ENCODE measurements around the gene NEFH.

- TF ChIP-seq, protein P1, sequence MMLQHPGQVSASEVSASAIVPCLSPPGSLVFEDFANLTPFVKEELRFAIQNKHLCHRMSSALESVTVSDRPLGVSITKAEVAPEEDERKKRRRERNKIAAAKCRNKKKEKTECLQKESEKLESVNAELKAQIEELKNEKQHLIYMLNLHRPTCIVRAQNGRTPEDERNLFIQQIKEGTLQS (IDR thresholded peaks at IDR 0.05), result no peak
- TF ChIP-seq POLR2A (IDR thresholded peaks at IDR 0.05; ENCODE audit: borderline replicate concordance, extremely low read depth, insufficient read depth, insufficient read length) (no peak), EGR1 (IDR thresholded peaks at IDR 0.05; ENCODE audit: low read depth) (no peak), CEBPB (IDR thresholded peaks at IDR 0.05; ENCODE audit: low read depth) (no peak), ZFX (IDR thresholded peaks at IDR 0.05) (no peak), YY1 (IDR thresholded peaks at IDR 0.05; ENCODE audit: extremely low read depth, insufficient replicate concordance, low read depth, low read length) (no peak), JUND (IDR thresholded peaks at IDR 0.05) (no peak), ZBTB33 (IDR thresholded peaks at IDR 0.05; ENCODE audit: extremely low read depth, insufficient replicate concordance, low read length) (no peak), TCF7L2 (IDR thresholded peaks at IDR 0.05; ENCODE audit: borderline replicate concordance, extremely low read depth, insufficient read depth, insufficient read length) (no peak), POLR2AphosphoS5 (IDR thresholded peaks at IDR 0.05; ENCODE audit: low read depth, low read length) (no peak), RAD21 (IDR thresholded peaks at IDR 0.05; ENCODE audit: low read depth) (no peak), SIN3A (IDR thresholded peaks at IDR 0.05; ENCODE audit: low read depth) (no peak)
- TF ChIP-seq, protein P2, sequence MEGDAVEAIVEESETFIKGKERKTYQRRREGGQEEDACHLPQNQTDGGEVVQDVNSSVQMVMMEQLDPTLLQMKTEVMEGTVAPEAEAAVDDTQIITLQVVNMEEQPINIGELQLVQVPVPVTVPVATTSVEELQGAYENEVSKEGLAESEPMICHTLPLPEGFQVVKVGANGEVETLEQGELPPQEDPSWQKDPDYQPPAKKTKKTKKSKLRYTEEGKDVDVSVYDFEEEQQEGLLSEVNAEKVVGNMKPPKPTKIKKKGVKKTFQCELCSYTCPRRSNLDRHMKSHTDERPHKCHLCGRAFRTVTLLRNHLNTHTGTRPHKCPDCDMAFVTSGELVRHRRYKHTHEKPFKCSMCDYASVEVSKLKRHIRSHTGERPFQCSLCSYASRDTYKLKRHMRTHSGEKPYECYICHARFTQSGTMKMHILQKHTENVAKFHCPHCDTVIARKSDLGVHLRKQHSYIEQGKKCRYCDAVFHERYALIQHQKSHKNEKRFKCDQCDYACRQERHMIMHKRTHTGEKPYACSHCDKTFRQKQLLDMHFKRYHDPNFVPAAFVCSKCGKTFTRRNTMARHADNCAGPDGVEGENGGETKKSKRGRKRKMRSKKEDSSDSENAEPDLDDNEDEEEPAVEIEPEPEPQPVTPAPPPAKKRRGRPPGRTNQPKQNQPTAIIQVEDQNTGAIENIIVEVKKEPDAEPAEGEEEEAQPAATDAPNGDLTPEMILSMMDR (IDR thresholded peaks at IDR 0.05 in 2 of 3, conservative IDR thresholded peaks at IDR 0.05 in 1 of 3; ENCODE audit: borderline replicate concordance in 1 of 3, insufficient read depth in 1 of 3, low read depth in 2 of 3, low read length in 2 of 3), result no peak
Observed at GRCh38 chr22:29480262-29480511, 169 bp downstream of the NEFH start.
